PFSK-1 (cell line): ENCODE measurements around the gene BRIP1.

ENCODE experiments used
- FOXP2 ChIP-seq: optimal IDR thresholded peaks from 2 replicates; pipeline ENCODE3; 2011; ENCODE audit warnings: borderline replicate concordance, control low read depth, inconsistent platforms; ENCODE audit not compliant: insufficient read depth; ENCODE audit errors: extremely low read length, extremely low read depth
- POLR2AphosphoS5 ChIP-seq: IDR thresholded peaks from 2 replicates; pipeline ENCODE4 v1.6.1; 2012; ENCODE audit warnings: low read depth, mild to moderate bottlenecking, control low read depth, low read length, moderate library complexity
- SIN3A ChIP-seq: IDR thresholded peaks from 2 replicates; pipeline ENCODE4 v1.6.1; 2012; ENCODE audit warnings: mild to moderate bottlenecking, low read length, moderate library complexity, borderline replicate concordance; ENCODE audit not compliant: insufficient read depth
- TAF1 ChIP-seq: IDR thresholded peaks from 2 replicates; pipeline ENCODE4 v1.6.1; 2012; ENCODE audit warnings: low read length, control low read depth, borderline replicate concordance; ENCODE audit not compliant: insufficient read depth
- TF ChIP-seq, protein P1 (sequence below), 2 experiments: IDR thresholded peaks; 2 replicates each; pipeline versions ENCODE4 v1.6.1 to v1.8.0; 2011 to 2012; ENCODE audit warnings: low read depth in 2 of 2, low read length in 2 of 2, control low read depth in 1 of 2, inconsistent platforms in 1 of 2, mild to moderate bottlenecking in 1 of 2, moderate library complexity in 1 of 2; ENCODE audit not compliant: insufficient read depth in 1 of 2

GRCh38 chr17:61827649-61828395, 35.5 kb downstream of the BRIP1 start:
- no peak for TF ChIP-seq POLR2AphosphoS5
- TF ChIP-seq TAF1, result no peak
- TF ChIP-seq SIN3A, result no peak
- TF ChIP-seq FOXP2, result no peak
- TF ChIP-seq, protein P1, sequence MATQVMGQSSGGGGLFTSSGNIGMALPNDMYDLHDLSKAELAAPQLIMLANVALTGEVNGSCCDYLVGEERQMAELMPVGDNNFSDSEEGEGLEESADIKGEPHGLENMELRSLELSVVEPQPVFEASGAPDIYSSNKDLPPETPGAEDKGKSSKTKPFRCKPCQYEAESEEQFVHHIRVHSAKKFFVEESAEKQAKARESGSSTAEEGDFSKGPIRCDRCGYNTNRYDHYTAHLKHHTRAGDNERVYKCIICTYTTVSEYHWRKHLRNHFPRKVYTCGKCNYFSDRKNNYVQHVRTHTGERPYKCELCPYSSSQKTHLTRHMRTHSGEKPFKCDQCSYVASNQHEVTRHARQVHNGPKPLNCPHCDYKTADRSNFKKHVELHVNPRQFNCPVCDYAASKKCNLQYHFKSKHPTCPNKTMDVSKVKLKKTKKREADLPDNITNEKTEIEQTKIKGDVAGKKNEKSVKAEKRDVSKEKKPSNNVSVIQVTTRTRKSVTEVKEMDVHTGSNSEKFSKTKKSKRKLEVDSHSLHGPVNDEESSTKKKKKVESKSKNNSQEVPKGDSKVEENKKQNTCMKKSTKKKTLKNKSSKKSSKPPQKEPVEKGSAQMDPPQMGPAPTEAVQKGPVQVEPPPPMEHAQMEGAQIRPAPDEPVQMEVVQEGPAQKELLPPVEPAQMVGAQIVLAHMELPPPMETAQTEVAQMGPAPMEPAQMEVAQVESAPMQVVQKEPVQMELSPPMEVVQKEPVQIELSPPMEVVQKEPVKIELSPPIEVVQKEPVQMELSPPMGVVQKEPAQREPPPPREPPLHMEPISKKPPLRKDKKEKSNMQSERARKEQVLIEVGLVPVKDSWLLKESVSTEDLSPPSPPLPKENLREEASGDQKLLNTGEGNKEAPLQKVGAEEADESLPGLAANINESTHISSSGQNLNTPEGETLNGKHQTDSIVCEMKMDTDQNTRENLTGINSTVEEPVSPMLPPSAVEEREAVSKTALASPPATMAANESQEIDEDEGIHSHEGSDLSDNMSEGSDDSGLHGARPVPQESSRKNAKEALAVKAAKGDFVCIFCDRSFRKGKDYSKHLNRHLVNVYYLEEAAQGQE (IDR thresholded peaks at IDR 0.05; ENCODE audit: insufficient read depth in 1 of 2, low read depth in 2 of 2, low read length in 2 of 2), result no peak
